Stimulated activated CD4-positive, alpha-beta T cell treated with anti-CD3 and anti-CD28 coated beads, Interleukin-1b, Interleukin-23, amount 100 ng/mL, for 24 hours (primary cell): ENCODE measurements around the gene CES2.

Source experiments
- DNase-seq, 4 experiments: peaks; one replicate each; pipeline ENCODE4 v3.0.0-alpha.2; 2020; ENCODE audit warnings: low read depth in 4 of 4, low spot score in 1 of 4

The CES2 gene

DNA sequence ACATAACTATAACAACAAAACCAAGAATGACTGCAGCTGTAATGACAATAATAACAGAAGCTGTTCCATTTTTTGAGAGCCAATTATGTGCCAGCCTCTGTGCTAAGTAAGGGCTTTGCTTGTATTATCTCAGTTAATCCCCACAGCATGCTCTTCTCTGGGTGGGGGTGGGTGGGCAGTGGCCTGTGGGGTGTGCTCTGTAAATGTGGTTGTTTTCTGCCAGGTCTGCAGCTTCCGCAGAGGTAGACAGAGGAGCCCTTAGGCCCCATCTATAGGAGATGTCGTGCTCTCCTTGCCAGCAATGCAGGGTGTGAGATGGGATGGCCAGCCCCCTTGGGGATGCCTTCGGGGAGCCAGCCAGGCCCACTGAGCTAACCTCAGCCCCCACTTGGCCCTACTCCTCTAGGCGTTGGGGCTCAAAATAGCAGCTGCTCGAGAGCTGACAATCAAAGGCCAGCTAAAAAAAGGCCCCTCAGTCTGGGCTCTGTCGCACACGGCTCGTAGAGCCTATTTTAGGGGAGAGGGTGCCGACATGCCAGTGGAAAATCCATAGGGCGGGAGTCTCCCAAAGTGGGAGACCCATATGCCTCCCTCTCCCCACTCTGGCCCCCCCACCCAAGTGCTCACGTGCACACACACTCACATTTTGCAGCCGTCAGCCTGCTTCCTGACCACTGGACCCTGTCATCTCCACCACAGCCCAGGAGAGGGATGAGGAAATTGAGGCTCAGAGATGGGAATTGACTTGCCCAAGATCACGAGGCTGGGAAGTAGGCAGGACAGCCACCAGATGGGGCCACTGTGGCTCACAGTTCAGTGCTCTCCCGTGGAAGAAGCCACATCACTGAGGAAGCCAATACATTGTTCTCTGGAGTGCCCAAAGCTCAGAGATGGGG, 32.4 kb upstream of the CES2 start:
- no peak for DNase-seq

DNA sequence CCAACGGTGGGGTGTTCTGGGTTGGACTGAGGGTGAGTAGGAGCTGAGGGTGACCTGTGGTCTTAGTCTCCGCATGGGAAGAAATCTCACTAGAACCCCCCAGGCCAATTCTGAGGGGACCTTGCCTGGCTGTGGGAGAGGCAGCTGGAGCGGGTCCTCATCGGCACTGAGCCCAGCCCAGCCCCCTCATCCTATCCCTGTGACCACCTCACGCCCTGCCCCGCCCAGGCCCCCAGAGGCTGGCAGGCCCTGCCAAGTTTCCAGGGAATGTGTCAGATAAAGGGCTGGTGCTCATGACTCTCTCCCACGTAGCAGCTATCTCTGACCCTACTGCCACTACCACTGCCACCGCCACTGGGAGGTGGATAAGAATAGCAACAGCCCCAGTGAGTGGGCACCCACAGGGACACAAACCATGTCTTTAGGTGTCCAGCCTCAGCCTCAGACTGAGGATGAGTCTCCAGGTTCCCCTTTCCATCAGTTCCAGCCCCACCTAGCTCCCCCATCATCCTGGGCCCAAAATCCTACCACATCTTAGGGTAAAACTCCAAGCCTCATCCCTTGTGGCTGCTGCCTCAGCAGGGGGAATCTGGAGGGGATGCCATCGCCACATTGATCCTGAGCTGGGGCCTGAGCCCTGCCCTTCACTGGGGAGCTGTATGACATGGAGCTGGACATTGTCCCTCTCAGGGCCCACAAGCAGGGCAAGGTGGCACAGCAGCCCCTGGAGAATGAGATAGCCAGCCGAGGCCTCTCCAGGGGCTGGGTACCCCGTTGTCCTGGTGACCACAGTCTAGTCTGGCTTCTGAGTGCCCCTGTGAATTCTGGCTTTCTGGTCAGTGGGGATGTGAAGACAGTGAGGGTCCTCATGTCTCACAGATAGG, 31.5 kb upstream of the CES2 start:
- DNase-seq: no peak

DNA sequence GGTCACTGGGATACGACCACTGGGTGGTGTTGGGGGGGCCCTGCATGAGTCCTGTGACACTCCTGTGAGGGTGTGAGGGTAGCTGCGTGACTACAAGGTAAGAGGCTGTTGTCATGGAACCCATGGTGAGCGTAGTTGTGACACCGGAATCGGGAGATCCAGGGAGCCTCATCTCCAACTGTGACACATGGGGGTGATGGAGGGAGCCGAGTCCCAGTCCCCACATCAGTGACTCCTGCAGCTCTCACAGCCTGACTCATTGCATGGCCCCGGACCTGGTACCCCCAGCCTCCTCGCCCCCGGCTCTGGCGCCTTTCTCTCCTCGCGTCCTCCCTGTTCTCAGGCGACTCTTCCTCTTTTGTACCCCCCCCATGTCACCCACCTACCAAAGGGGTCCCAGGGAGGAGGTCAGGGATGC, 30.9 kb upstream of the CES2 start:
- no peak for DNase-seq

DNA sequence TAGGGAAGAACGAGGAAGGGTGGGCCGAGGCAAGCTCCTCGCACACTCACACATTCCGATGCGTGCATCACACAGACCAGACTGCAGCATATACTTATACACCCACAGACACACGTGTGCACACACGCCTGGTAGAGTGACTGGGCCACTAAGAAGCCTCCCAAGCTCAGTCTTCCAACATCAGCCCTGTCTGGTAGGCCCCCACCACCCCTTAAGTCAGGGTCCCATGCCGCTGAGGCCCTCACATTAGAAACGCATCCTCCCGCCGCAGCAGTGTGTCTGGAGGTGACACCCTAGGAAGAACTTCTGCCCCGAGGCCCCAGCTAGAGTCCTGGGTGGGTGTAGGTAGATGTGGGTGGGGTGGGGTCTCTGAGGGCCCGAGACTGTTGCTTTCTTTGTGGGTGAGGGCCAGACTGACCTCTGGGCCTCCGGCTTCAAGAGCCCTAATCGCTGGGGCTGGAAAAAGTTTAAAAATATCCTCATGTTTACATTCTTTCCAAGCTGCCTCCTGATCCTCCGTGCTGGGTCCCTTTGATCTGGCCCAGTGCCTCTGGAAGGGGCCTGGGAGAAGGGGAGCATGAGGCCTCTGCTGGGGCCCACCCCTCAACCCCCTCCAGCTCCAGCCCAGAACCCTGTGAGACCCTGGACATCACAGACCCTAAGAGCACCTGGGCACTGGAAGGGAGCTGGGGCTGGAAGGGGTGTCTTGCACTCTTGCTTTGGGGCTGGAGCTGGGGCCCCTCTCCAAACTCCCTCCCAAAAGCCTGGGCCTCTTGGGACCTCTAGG, 30.3 kb upstream of the CES2 start:
- DNase-seq: no peak

DNA sequence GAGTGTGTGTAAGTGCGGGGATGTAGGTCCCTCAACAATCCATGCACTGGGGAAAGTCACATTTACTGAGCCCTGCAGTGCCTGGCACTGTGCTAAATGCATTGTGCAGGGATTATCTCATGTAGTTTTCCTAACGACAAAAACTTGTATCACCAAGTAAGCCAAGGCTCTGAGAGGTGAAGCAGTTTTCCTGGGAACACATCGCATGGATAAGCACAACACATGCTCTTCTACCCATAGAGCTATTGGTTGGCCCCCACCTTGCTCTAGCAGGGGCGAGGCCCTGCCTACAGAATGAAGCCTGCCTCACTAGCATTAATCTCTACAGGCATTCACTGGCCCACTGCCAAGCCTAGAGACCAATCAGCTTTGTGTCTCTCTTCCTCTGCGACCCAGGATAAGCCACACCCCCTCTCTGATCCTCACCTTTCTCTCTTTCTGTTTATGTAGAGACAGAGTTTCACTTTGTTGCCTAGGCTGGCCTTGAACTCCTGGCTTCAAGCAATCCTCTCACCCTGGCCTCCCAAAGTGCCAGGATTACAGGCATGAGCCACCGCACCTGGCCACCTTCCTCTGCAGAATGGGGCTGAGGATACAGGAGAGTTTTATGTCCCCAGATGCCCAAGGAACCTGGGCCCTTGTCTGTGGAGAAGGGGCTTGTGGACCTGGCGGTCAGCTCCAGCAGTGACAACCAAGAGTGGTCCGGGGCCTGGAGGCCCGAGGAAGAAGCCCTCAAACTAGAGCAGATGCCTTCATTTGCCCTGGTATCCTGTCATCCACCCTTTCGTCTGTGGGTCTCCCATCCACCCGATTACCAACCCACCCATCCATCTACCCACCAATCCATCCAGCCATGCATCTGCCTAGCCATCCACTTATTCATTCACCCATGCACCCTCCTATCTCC, 29.4 kb upstream of the CES2 start:
- peak in 1 of 4 experiments; percentile 34 for DNase-seq

DNA sequence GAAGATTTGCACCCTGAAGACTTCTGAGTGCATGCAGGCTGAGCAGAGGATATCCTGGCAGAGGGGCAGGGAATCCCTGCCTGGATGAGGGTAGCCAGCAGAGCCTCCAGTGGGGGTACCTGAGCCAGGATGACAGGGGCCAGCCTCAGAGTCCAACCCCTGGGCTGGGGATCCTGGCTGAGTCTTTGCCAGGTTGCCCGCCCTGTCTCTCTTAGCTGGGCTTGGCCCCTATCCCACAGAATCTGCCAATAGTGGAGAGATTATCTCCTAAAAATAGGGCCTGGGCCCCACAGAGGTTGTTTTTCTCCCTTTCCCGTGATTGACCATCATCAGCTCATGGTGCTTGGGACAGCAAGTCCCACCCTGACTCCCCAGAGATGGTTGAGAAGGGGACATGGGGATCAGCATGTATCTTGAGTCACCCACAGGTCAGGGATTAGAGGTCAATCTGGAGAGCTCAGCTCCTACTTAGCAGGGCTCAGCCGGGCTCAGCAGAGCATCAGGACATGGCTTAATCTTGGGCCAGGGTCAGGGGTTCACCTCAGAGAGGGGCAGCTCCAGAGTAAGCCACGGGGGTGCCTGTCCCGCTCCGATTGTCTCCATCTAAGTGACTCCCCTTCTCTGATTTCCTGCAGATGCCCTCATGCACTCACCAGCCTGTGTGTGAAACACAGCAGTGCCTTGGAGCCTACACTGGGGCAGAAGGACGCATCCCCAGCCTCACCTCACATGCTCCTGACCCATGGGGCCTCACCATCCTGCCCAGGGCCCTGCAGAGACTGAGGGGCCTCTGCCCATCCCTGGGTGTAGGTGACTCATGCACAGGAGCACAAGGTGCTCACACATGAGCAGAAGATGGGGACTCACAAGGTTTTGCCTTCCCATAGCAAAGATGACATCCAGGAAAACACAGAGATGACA, 28.1 kb upstream of the CES2 start:
- no peak for DNase-seq

DNA sequence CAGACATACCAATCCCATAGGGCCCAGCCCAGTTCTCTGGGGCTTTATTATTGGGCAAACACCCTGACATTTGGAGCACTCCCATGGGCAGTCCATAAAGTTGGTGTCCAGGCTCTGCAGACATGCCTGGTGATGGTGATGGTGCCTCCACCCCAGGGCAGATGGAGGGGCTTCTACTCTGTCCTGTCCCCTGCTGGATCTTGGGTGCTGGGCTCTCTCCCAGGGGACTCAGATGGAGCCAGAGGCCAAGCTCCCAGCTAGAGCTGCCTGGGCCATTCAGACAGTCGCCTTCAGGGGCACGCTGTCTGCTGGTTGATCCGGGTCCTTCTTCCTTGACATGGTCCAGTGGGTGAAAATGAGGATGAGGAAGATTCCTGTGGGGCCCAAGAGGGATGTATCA, 27.2 kb upstream of the CES2 start:
- no peak for DNase-seq

DNA sequence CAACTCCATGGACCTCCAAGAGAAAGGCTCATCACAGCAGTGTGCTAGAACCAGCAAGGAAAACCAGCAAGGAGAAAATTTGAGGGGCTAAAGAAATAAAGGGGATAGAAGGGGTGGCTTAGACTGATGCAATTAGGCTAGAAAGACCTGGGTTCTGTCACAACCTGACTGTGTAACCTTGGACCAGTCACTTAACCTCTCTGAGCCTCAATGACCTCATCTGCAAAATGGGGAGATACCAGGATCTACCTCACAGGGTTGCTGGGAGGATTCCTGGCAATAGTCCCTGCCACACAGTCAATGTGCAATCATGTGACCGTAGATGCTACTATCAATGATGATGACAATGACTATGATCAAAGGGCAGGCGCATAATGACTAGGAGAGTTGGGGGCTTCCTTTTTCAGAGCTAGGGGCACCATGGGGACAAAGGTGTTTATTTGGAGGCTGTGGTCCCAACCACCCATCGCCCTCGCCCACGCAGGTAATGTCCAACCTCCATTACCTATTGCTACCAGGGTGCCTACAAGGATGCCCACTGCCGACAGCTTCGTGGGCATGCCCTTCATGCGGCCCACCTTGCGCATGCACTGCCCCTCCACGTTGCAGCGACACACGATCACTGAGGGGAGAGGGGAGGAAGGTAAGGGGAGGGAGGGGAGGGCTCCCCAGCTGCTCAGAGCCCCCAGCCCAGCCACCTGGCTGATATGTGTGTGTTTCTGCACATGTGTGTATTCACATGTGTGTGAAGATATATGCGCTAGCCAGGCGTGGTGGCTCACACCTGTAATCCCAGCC, 26.4 kb upstream of the CES2 start:
- no peak for DNase-seq

DNA sequence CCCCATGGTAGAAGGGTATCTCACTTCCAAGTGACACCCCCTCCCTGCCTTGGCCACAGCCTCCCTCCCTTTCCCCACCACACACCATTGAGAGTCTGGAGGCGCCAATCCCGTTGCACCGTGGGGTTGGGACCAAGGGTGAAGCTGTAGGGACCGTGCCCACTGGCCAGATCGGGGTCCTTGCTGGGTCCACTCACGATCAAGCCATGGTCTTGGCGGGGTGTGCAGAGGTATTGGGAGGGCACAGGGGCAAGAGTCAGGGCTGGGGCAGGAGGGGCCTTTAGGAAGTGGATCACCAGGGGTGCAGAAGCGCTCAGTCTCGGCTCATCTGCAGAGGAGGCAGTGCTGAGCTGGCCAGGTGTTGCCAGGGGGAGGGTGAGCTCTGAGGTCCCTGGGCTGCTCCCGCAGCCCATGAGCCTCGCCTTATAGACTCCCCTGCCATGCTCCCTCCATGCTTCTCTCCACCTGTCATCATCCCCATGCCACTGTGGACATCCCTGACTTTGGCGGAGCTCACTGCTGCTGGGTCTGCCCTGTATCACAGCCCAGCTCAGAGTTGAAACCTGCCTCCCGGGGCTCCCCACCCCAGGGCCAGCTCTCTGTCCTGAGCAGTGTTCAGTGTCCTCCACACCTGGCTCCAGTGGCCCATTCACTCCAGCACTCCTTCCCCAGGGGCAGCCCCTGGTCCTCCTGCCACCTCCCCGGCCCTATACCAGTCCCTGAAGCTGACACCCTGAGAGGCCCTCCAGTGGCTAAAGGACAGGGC, 25.0 kb upstream of the CES2 start:
- no peak for DNase-seq

DNA sequence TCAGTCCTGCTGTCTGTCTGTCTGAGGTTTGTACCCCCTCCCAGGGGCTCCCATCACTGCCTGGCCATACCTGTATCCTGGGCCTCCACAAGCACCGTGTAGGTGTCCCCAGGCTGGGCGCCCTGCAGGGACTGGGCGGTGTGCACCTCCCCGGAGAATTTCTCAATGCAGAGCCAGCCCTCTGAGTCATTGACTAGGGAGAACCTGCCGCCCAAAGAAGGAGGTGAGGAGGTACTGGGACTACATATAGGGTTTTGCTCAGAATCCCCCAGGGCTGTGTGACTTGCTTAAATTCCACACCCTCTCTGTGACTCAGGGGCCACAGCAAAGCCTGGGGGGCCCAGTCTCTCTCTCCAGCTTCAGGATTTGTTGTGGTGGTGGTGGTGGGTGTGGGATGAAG, 24.2 kb upstream of the CES2 start:
- no peak for DNase-seq

DNA sequence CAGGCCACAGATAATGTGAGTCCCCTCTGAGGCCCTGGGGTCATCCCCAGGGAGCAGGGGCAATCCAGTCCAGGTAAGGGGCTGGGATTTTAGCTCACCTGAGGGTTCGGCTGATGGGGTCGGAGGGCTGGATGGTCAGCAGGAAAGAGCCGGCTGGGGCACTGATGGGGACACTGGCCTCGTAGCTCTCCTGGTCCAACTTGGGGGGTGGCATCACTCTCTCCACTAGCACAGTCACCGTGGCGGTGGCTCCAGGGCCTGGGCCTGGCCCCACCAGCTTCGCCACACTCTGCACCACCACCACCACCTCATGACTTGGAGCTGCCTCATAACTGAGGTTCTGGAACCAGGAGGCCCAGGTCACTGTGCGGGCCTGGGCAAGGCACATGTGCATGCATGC, 23.5 kb upstream of the CES2 start:
- no peak for DNase-seq

DNA sequence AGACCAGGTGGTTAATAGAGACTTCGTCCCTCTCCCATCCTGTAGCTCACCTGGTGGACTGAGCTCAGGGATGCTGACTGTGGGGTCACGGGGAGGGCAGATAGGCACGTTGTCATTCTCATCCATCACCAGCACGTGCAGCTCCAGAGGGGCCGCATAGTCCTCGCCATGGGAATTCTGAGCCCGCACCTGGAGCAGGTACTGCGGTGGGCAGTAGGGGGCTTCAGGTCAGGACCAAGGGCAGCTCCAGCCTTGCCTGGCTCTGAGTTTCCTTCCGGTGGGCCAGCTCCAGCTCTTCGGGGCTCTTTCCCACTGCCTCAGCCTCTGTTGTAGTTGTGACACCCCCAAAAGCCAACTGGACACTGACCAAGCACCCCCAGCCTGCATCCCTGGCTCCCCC, 22.2 kb upstream of the CES2 start:
- DNase-seq: no peak

DNA sequence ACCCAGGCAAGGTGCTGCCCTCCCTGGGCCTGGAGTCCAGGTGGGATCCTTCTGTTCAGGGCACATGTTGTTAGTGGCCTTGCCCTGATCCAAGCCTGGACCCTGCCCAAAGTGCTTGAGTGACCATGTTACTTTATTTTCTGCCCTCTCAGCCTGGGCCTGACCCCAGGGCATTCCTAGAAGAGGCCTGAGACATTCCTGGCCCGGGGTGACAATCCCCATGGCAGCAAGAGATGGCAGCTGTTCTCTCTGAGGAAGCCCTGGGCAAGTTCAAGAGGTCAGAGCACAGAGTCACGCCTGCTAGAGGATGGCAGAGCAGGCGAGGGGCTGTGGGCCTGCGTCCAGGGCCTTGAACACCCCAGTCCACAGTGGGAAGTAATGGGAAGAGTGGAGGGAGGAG, 21.6 kb upstream of the CES2 start:
- no peak for DNase-seq

DNA sequence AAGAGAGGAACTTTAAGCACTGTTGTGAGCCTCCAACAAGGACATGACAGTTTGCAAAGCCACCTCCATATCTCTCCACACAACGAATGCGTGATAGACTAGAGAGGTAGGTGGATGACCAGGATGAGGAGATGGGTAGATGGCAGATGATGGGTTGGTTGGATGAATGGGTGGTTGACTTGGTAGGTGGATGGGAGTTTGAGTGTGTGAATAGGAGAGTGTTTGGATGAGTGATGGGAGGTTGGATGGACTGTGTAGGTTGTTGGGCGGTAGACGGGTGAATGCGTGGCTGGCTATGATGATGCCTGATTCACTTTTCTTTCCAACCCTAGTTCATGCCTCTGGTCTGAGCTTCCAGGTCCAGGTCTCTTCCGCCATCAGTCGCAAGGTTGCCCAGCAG, 20.8 kb upstream of the CES2 start:
- DNase-seq: no peak

DNA sequence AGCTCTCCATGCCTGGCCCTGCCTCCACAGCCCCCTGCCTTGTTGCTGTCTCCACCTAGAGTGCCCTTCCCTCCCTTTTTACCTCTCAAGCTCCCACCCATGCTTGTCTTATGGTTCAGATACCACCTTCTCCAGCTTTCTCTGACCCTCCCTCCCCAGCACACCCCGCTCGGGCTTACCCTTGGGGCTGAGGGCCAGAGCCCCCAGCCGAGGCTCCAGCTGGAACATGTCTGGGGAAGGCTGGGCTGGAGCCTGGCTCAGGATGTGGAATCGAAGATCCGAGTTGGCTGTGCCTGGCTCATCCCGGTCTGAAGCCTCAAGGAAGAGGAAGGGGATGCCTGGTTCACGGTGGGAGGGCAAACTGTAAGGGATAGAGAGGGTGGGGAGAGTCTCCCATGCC, 20.3 kb upstream of the CES2 start:
- no peak for DNase-seq

DNA sequence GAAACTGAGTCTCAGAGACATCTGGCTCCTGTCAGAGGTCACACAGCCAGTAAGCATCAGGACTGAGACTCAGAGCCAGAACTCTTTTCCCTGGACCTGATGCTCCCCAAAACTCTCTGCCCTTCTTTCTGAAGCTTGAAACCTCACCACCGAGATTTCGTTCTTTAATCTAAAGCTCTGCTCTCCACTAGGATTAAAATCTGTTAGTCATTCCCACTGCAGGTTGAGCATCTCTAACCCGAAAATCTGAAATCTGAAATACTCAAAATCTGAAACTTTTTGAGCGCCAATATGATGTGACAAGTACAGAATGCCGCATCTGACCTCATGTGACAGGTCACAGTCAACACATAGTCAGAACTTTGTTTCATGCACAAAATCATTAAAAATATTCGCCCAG, 18.8 kb upstream of the CES2 start:
- DNase-seq: no peak

DNA sequence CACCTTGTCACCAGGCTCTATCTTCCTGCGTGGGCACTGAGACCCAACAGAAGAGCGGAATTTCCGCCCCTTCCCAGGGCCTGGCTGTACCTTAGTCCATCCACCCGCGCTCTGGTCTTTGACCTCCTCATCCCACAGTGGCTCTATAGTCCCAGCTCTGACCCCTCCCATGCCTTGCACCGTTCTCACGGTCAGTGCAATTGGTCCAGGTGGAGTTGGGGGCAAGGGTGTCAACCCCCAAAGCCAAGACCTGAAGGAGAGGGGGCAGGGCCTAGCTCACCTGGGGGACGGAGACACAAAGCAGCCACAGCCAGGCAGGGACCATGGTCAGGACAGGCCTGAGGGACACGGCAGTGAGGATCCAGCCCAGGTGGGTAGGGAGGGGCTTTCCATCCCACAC, 17.6 kb upstream of the CES2 start:
- no peak for DNase-seq

DNA sequence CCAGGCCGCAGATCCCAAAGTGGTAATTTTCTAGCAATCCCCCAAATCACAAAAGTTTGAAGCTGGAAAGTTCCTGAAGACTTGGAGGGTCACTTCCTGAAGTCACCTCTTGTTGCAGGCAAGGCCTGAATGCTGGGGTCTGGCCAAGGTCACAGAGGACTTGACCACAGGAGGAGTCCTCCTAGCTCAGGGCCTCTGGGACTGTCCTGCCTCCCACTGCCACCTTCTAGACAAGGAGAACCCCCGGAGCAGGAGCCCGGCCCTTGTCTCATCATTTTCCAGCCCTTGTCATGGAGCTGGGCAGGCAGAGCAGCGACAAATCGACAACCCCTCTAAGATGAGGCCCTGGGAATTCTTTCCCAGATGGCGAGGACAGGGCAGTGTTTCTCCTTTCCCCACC, 17.0 kb upstream of the CES2 start:
- DNase-seq: no peak
